NCI-H460 (cell line): ENCODE measurements around the gene CNNM3. TPM values are rescaled to one million over a fixed set of nuclear protein-coding genes. Genes with fewer than 3 reads are reported as not detected.

Source experiments
- DNase-seq: peaks from one replicate; pipeline ENCODE4 v3.0.0-alpha.2; 2016; ENCODE audit warnings: low read depth; ENCODE audit errors: extremely low read depth
- total RNA-seq: library from RNA; depleted of rRNA; stranded (reverse); fragments of >200 nt; shearing (Covaris generic); gene quantifications from 2 replicates; pipeline ENCODE4 v1.2.3, GENCODE V29; 2014

CNNM3 gene
- total RNA-seq, 1 experiment from 2014 or later = 10.5 TPM

GRCh38 chr2:96816836-96817702 lies 1.0 kb downstream of the CNNM3 start:
- DNase-seq = no peak

- DNase-seq = no peak
These were observed 1.8 kb downstream of the CNNM3 start for GRCh38 chr2:96817882-96818281.

GRCh38 chr2:96819128-96819875 lies 3.2 kb downstream of the CNNM3 start:
- no peak for DNase-seq

- DNase-seq = no peak
These were observed 3.9 kb downstream of the CNNM3 start for GRCh38 chr2:96819876-96820511.

- DNase-seq = no peak
These were observed 5.1 kb downstream of the CNNM3 start for GRCh38 chr2:96821113-96821675.

DNA sequence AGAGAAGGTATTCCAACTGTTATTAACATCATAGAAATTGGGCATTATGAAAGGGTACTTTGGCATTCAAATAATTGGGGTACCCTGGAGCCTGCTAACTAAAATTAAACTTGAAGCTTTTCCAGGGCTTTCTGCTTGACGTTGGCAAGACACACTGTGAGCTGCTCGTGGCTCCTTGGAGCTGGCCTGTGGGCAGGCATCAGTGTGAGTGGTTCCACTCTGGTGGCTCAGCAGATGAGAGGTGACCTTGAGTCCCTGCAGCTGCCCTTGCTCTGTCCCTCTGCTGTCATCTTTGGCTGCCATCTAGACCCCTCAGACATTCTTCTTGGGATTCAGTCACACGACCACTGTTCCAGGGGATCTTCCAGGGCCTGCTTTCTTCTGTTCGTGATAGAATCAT lies 6.7 kb downstream of the CNNM3 start:
- DNase-seq = no peak

GRCh38 chr2:96823198-96823597 lies 7.1 kb downstream of the CNNM3 start:
- DNase-seq = no peak

DNA sequence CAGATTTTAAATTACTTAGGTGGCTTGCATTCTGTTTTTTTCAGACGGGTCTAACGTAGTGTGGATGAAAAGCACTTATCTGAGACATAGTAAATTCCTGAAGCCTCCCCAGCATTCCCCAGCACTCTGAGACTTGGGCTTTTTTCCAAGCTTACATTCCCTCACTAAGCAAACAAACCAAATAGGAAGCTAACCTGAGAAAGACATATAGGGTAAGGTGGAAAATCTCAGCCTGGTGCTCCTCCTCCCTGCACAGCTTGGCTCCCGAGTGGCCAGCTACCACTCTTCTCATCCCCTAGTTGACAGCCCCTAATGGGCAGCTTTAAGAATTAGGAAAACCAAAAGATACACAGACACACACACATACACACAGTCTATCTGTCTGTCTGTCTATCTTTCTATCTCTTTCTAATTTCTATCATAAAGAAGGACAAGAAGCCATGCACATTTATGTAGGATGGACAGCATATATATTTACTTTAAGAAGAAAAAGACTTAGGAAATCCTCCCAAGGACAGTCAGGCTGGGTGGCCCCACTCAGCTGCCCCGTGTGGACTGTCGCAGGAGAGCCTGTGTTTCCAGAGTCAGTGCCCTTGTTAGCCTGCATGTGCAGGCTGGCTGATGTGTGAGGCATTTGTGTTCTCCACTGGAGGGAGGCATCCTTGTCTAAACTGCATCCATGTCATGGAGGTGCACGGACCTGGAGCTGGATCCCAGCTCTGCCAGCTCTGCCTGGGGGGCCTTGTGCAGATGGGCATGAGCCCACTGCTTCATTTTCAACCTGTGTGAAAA lies 8.2 kb downstream of the CNNM3 start:
- DNase-seq = no peak

GRCh38 chr2:96825057-96825456 lies 9.0 kb downstream of the CNNM3 start:
- no peak for DNase-seq

- DNase-seq = no peak
These were observed 10.6 kb downstream of the CNNM3 start for GRCh38 chr2:96826546-96827278.

GRCh38 chr2:96828436-96828835 lies 12.4 kb downstream of the CNNM3 start:
- no peak for DNase-seq

DNA sequence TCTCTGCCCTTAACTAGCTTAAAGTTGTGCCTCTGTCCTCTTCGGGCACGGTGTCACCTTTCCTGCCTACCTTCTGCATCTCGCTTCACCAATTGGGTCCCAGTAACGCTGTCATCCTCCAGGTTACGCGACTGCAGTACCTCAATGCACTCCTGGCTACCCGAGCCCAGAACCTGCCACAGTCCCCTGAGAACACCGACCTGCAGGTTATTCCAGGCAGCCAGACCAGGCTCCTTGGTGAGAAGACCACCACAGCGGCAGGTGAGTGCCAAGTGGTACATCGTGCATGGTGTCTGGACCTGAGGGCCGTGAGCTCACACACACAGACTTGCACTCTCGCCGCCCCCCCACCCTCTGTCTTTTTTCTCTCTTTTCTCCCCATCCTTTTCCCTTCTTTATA lies 12.8 kb downstream of the CNNM3 start:
- DNase-seq = no peak

DNA sequence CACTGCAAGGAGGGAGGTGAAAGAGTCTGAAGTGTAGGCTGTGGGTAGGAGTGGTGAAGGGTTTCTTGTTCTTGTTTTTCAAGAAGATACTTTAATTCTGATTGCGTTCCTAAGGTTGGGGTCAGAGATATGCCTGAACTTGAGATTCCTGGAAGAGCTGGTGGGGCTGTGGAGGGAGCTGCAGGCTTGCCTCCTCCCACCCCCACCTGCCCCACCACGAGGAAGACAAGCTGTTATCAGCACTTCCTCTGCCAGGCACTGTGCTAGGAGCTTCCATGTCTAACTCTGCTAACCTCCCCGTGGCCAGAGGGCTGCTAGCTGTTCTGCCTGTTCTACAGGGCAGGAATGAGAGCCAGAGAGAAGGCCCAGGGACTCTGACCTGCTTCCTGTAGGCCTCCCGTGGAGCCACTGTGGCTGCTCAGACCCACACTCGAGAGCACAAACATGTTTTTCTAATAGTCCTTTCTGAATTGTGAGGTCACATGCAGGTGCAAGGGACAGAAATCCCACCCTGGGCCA lies 14.0 kb downstream of the CNNM3 start:
- DNase-seq = no peak

GRCh38 chr2:96831679-96832078 lies 15.6 kb downstream of the CNNM3 start:
- DNase-seq = no peak

GRCh38 chr2:96832408-96832753 lies 16.3 kb downstream of the CNNM3 start:
- no peak for DNase-seq

DNA sequence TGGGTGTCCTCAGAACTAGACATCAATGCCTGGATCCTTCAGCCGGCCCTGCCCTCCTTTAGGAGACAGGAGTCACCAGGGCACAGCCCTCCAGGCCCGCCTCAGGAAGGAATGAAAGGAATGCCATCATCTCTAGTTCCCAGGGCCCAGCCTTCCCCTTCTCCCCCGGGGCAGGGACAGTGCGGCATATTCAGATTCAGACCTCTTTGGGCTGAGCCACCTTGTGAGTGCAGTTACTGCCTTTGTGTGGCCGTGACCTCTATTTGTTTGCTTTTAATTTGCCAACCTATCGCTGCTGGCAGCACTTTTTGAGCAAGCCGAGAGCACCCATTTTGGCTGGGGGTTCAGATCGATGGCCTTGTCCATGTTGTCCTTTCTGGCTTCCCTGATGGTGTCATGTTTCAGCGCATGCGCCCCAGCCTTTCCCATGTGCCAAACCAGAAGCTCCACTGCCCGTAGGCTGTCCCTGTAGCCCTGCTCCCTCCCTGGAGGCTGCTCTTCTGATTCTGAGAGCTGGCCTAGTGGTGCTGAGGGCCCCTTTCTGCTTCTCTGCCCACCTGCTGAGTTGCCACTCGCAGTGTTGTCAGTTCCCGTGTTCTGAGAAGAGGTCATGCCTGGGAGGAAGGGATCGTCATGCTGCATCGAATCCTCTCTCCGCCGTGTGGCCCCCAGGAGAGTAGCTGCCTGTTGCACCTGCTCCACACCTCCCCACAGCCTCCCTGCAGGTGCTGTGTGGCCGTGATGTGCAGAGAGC lies 16.9 kb downstream of the CNNM3 start:
- DNase-seq = peak; percentile 77

DNA sequence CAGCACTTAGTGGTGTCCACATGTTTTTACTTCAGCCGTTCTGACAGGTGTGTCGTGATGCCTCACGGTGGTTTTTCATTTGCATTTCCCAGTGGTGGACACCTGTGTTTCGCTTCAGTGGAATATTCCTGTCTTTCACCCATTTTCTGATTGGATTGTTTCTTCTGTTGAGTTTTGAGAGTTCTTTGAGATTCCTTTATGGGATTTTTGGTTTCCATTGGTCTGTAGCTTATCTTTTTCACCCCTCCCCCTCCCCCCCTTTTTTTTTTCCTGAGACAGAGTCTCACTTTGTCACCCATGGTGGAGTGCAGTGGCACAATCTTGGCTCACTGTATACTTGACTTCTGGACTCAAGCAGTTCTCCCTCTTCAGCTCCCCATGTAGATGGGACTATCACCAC lies 19.8 kb downstream of the CNNM3 start:
- no peak for DNase-seq

DNA sequence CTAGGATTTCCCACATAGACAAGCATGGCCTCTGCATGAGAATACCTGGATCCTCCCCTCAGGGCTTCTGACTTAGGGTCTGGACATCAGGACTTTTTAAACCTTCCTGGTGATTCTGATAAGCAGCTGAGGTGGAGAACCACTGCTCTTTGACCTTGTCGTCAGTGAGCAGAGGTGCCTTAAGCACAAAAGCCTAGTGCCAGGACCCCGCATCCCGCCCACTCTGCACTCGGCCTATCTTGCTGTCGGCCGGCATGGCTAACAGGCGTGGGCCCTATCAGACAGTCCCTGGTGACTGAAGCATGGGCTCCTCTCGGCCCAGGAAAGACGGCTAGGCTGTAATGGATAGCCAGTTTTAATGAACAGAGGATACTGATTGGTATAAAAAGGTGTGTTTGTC lies 21.5 kb downstream of the CNNM3 start:
- DNase-seq = no peak
